Measurements from ENCODE around the gene FHAD1.

DNA sequence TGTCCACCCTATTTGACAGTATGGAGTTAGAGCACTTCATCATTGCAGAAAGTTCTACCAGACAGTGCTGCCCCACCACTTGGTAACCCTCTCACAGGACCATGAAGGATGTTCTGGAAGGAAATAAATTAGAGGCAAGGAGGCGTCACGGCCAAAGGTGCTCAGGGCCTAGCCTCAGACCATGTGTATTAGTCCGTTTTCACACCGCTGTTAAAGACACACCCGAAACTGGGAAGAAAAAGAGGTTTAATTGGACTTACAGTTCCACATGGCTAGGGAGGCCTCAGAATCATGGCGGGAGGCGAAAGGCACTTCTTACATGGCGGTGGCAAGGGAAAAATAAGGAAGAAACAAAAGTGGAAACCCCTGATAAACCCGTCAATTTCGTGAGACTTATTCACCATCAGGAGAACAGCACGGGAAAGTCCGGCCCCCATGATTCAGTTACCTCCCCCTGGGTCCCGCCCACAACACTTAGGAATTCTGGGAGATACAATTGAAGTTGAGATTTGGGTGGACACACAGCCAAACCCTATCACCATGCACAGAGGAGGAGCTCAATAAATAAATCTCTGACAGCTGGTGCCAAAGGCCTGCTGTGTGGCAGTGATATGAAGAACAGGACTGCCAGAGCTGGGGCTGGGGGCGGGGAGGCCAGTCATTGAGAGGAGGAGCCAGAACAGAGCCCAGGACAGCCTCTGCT lies 75.8 kb downstream of the FHAD1 start:
- TF ChIP-seq, protein P1, sequence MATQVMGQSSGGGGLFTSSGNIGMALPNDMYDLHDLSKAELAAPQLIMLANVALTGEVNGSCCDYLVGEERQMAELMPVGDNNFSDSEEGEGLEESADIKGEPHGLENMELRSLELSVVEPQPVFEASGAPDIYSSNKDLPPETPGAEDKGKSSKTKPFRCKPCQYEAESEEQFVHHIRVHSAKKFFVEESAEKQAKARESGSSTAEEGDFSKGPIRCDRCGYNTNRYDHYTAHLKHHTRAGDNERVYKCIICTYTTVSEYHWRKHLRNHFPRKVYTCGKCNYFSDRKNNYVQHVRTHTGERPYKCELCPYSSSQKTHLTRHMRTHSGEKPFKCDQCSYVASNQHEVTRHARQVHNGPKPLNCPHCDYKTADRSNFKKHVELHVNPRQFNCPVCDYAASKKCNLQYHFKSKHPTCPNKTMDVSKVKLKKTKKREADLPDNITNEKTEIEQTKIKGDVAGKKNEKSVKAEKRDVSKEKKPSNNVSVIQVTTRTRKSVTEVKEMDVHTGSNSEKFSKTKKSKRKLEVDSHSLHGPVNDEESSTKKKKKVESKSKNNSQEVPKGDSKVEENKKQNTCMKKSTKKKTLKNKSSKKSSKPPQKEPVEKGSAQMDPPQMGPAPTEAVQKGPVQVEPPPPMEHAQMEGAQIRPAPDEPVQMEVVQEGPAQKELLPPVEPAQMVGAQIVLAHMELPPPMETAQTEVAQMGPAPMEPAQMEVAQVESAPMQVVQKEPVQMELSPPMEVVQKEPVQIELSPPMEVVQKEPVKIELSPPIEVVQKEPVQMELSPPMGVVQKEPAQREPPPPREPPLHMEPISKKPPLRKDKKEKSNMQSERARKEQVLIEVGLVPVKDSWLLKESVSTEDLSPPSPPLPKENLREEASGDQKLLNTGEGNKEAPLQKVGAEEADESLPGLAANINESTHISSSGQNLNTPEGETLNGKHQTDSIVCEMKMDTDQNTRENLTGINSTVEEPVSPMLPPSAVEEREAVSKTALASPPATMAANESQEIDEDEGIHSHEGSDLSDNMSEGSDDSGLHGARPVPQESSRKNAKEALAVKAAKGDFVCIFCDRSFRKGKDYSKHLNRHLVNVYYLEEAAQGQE (IDR thresholded peaks at IDR 0.05; ENCODE audit: insufficient read depth in 1 of 2, low read depth in 2 of 2, low read length in 2 of 2): no peak
- TF ChIP-seq SIN3A (IDR thresholded peaks at IDR 0.05; ENCODE audit: borderline replicate concordance, insufficient read depth, low read length): no peak
